GM18507 (cell line): Measurements from ENCODE around the gene GLB1L.
"Not testable (repeated sequence)": the region's sequence is repeated elsewhere in the genome, so short reads cannot be mapped to it uniquely, and the experiment has no call there.

Source experiments
- DNase-seq: peaks from one replicate; pipeline ENCODE4 v3.0.0; 2011; ENCODE audit warnings: low read depth; ENCODE audit not compliant: insufficient read length; ENCODE audit errors: extremely low spot score
- FAIRE-seq: peaks from 2 replicates; lab custom pipeline; 2011; peaks lifted over from hg19 to GRCh38; lab: Jason Lieb, UNC

The GLB1L gene

GRCh38 chr2:219258942-219259341 is 13.7 kb upstream of the GLB1L start:
- not testable (repeated sequence) for DNase-seq, FAIRE-seq

GRCh38 chr2:219254590-219255201 is 9.5 kb upstream of the GLB1L start:
- FAIRE-seq (peak; percentile 69), DNase-seq (no peak)

DNA sequence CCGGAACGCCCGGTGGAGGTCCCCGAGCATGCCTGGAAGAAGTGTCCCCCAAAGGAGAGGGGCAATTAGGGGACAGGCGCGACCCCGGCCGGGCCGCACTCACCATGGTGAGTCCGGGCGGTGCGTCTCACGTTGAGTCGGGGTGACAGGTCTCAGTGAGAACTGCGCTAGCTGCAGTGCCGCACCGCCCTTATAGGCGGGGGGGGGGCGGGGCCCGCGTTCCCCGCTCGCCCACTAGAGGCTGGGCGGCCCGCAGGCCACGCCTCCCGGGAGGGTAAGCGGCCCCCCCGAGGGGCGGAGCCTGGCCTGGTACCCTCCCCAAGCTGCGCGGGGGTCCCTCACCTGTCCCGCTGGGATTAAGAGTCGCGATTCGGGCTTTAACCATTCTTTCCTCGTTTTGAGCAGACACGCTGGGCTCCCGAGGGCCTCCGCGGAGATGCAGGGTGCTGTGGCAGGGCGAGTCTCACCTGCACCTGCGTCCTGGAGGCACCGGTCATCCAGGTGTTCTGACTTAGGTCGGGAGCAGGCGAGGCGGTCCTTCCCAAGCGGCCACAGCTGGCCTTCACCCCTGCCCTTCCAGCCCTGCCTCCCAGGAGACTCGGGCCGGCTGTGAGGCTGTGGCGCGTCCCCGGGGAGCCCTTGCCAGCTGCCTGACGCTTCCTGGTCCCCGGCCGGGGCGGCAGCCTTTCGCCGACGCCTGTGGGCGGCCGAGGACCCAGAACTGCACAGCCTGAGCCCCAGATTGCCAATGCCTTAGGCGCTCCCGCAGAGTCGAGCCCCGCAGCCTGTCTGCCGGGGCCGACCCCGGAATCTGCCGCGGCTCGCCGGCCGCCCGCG is 8.7 kb upstream of the GLB1L start, which contains the start of gene TUBA4A:
TSS of gene TUBA4A (minus strand) at position 166 of the 837 bp plus-strand sequence. CDS start at position 106, 60 bp downstream.
- FAIRE-seq (peak; percentile 87), DNase-seq (peak; percentile 94)

- DNase-seq, result no peak
- peak; percentile 62 for FAIRE-seq
Measured at GRCh38 chr2:219252900-219253752, 7.9 kb upstream of the GLB1L start, which contains the start of gene TUBA4B. TUBA4B (plus strand) TSS chr2:219253243; CDS start chr2:219253408, 165 bp downstream.

DNA sequence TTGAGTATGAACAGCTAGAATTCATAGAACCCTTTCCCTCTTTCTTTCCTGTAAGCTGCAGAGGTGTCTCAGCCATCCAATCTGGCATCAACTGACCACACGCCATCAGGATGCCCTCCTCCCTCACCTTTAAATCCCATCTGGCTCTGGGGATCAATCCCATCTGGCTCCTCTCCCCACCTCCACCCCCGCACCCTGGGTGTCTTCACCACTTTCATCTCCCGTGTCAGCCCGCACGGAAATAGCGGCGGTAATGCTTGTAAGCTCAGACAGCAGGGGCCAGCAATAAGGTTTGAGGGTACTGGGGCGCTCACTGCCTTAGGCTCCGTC is 7.3 kb upstream of the GLB1L start:
- DNase-seq (no peak), FAIRE-seq (no peak)

DNA sequence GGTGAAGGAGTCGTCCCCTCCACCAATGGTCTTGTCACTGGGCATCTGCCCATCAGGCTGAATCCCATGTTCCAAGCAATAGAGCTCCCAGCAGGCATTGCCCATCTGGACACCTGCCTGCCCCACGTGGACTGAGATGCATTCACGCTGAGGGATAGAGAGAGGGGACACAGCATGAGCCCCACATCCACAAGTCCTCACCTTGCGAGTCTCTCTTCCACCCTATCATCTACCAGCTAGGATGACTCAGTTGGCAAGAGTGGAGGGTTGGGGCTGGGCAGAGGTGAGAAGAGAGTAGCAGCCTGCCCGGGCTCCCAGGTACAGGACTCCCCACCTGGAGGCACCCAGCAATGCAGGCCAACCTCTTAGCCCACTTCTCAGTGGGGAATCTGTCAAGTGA is 6.8 kb upstream of the GLB1L start:
- FAIRE-seq (no peak), DNase-seq (no peak)

DNA sequence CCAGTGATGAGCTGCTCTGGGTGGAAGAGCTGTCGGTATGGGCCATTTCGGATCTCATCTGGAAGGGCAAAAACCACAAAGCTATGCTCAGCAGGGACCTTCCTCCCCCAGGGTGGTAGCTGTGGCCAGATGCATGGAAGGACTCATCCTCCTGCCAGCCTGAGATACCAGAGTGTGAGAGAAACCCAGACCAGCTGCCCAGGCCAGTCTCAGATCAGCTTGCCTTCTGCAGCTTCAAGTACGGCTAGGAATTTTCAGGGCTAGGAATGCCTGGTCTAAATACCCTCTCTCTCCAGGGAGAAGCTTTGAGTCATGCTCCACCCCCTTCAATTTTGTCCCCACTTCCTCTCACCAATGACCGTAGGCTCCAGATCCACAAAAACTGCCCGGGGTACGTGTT is 6.4 kb upstream of the GLB1L start:
- FAIRE-seq (no peak), DNase-seq (no peak)

DNA sequence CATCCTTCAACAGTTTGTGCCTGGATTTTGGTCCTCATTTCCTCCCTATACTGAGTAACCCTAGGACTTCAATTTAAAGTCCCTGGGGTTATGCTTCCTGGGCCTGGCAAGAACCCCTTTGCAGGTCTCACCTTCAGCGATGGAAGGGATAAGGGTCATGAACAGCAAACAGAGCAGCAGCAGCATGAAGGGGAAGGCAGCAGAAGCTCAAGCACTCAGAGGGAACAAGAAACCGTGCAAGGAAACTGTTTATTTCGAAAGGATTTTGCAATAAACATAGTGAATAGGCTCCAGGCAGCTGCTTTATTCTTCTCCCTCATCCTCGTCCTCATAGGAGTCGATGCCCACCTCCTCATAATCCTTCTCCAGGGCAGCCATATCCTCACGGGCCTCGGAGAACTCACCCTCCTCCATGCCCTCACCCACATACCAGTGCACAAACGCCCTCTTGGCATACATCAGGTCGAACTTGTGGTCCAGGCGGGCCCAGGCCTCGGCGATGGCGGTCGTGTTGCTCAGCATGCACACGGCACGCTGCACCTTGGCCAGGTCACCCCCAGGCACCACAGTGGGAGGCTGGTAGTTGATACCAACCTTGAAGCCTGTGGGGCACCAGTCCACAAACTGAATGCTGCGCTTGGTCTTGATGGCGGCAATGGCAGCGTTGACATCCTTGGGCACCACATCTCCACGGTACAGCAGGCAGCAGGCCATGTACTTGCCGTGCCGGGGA is 5.0 kb upstream of the GLB1L start:
- FAIRE-seq (no peak), DNase-seq (no peak)

- FAIRE-seq, result peak; percentile 82
Measured at GRCh38 chr2:219249203-219249980, 4.1 kb upstream of the GLB1L start.

GRCh38 chr2:219248845-219249202 is 3.6 kb upstream of the GLB1L start:
- no peak for FAIRE-seq

More at GRCh38 chr2:219249203-219249980, 4.1 kb upstream of the GLB1L start:
- no peak for DNase-seq

DNA sequence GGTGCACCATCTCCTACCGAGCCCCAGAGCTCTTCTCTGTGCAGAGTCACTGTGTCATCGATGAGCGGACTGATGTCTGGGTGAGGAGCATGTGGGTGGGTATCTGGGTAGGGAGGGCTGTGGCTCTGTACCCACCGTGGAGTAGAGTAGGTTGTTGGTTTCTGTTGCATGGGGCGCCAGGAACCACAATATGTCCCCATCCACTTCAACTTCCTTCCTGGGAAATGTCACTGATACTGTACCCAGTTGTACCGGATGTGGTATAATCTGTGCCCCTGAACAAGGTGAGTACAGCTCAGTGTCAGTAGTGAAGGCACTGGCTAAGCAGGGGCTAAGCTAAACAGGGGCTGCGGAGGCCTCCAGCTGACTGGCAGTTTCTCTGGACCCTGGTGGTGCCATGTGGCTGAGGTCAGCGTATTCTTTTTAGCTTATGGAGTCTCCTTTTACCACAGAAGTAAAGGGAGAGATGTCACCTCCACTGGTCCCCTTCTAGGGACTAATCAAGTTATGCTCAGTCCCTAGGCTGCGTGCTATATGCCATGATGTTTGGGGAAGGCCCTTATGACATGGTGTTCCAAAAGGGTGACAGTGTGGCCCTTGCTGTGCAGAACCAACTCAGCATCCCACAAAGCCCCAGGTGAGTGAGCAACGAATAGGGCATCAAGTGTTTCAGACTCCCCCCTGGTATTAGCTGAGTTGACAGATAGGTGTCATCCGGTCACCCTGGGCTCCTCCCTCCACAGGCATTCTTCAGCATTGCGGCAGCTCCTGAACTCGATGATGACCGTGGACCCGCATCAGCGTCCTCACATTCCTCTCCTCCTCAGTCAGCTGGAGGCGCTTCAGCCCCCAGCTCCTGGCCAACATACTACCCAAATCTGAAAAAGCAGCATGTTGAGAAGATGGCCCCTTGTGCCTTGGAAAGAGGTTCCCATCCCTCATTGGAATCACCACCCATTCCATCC is 2.7 kb upstream of the GLB1L start:
- DNase-seq (no peak), FAIRE-seq (no peak)

More at GRCh38 chr2:219248845-219249202, 3.6 kb upstream of the GLB1L start:
- DNase-seq, result no peak

GRCh38 chr2:219246559-219246958 is 1.3 kb upstream of the GLB1L start:
- no peak for FAIRE-seq
- no peak for DNase-seq

- DNase-seq (no peak), FAIRE-seq (no peak)
Measured at GRCh38 chr2:219245899-219246230, 621 bp upstream of the GLB1L start.

- DNase-seq (no peak), FAIRE-seq (no peak)
Measured at GRCh38 chr2:219244789-219245147, 476 bp downstream of the GLB1L start.

DNA sequence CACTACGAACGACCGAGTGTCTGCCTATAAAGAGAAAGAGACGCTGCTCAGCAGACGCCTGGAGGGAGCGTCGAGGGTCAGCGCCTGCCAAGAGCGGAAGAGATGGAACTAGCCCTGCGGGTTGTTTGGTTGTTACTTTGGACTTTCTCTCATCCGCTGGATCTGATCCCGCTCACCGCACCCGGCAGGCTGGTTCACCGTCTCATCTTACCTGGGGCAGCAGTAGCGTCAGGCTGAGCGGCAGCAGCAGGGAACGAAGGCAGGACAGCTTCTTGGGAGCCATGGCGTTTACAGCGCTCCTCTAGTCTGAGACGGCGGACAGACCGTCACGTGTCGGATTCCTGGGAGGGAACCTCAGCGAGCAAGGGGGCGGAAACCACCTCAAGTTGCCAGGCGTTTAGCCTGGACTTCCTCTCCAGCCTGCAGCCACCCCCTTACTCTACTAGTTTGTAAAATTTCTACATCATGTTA is 1.9 kb downstream of the GLB1L start:
- DNase-seq, result no peak

GRCh38 chr2:219234331-219234730 is 10.9 kb downstream of the GLB1L start:
- FAIRE-seq (no peak), DNase-seq (no peak)

More for the DNA sequence above, 1.9 kb downstream of the GLB1L start:
- no peak for FAIRE-seq

GRCh38 chr2:219230059-219230540 is 15.1 kb downstream of the GLB1L start:
- no peak for FAIRE-seq

More at GRCh38 chr2:219230059-219230540, 15.1 kb downstream of the GLB1L start:
- no peak for DNase-seq
